Measurements from ENCODE around the gene SSH2.
A peak's percentile ranks its signal among the peaks of the same experiment; 100 is the strongest.

Gene SSH2

DNA sequence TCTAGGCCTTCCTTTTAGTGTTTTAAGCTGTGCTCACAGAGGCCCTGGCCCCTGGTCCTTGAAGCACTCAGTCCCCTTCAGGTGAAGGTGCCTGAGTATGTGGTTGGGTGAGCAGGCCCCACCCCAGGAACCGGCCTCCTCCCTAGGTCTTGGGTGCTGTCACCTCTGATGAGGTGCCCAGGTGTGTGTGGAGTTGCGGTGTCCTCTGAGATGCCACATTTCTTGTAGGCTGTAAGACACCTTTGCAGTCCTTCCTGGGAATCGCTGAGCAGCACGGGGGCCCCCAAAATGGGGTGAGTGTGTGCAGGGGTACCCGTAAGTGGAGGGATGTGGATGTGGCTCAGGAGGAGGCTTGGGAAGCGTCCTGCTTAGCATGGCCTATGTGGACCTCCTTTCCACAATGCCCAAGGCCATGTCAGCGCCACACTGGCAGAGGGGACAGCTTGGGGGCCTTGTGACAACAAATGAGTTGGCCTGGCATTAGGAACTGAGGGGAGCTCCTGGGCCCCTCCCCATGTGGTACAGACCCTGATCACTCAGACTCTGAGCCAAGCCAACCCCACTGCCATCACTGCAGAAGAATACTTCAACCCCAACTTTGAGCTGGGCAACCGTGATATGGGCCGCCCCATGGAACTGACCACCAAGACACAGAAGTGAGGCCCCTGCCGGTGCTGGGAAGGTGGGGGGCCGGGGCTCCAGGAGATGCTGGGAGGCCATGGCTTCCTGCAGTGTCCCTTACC lies 318.5 kb downstream of the SSH2 start:
- no peak for DNase-seq (ENCODE audit: low read depth)

DNA sequence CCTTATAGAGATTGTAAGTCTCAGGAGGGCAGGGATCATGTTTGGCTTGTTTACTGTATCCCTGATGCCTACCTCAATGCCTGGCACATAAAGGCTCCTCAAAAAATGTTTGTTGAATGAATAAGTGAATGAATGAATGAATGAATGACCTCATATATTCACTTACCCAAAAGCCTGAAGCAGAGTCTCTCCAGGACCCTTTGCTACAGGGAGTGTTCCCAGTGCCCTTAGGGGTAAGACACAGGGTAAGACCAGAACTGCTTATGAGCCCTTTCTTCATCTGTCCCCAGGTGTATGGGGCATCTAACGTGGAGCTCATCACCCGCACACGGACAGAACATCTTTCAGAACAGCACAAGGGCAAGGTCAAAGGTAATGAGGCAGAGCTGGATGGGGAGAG lies 319.6 kb downstream of the SSH2 start:
- no peak for DNase-seq (ENCODE audit: low read depth)

DNA sequence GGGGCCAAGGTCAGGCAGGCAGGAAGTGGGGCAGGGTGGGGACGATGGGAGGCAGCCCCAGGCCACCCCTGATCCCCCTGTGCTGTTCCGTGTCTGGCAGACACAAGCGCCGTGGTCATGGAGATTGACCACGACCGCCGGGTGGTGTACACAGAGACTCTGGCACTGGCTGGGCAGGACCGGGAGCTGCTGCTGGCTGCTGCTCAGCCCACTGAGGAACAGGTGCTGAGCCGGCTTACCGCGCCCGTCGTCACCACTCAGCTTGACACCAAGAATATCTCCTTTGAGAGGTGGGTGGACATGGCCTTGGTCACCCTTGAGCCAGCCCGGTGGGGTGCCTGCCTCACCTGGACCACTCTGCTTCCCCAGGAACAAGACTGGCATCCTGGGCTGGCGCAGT lies 321.0 kb downstream of the SSH2 start:
- DNase-seq (ENCODE audit: low read depth): no peak

DNA sequence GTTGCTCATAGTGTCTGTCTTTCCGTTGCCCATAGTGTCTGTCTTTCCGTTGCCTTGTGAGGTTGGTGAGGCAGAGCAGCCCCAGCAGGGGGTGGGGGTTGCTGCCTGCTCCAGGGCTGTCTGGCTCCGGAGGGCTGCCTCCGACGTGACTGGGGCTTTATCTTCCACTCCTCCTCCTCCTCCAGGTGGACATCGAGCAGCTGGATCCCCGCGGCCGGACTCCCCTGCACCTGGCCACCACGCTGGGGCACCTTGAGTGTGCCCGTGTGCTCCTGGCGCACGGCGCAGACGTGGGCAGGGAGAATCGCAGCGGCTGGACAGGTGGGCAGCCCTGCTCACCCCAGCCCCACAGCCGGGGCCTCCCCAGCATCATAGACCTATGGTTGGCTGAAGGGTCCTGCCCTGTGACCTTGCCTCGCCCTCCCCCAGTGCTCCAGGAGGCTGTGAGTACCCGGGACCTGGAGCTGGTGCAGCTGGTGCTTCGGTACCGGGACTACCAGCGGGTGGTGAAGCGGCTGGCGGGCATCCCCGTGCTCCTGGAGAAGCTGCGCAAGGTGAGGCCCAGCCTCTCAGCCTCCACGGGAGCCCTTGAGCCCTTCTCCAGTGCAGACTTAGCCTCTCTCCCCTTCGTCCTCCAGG lies 322.4 kb downstream of the SSH2 start:
- no peak for DNase-seq (ENCODE audit: low read depth)

DNA sequence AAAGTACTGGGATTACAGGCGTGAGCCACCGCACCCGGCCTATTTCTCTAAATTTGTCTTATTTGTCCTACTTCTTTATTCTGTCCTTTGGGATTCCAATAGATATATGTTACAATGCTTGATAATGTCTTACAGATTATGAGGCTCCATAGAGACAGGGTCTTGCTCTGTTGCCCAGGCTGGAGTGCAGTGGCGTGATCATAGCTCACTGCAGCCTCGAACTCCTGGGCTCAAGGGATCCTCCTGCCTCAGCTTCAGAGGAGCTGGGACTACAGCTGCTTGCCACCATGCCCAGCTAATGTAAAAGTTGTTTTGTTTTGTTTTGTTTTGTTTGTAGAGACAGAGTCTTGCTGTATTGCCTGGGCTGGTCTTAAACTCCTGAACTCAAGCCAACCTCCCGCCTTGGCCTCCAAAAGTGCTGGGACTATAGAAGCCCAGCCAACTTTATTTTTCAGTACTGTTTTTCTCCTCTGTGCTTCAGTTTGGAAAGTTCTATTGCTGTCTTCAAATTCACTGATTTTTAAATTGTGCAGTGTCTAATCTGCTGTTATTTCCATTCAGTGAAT lies 326.8 kb downstream of the SSH2 start:
- no peak for DNase-seq (ENCODE audit: low read depth)

DNA sequence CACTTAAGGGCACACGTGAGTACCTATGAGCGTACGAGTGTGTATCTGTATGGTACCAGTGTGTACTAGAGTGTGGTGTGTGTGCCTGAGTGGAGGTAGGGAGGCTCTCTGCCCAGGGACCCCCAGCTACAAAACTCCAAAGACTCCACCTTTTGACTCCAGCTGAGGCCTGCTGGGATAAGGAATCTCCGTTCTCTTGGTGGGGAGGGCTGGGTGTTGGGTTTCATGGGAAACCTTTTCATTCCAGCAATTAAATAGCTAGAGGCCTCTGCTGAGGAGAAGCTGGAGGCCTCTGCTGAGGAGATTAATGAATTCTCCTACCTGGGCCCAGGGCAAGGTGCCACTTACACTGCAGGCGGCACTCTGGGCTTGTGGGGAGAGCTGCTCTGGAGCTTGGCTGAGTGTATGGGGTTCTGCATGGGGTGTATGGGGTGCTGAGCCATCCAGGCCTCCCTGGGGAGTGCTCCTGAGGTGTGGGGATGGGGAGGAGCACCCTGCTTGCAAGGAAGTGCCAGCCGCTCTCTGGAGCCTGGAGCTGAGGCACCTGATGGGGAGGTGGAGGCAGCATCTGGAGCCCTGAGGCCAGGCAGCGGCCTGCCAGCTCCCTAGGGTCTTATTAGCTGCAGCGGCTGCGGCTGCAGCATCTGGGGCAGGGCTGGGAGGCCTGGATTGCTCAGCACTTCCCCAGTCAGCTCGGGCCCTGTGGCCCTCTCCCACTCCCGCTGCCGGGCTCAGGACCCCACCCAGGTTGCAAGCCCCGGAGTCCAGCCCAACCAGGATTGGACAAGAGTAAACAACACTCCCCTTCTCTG lies 332.5 kb downstream of the SSH2 start:
- no peak for DNase-seq (ENCODE audit: low read depth)

DNA sequence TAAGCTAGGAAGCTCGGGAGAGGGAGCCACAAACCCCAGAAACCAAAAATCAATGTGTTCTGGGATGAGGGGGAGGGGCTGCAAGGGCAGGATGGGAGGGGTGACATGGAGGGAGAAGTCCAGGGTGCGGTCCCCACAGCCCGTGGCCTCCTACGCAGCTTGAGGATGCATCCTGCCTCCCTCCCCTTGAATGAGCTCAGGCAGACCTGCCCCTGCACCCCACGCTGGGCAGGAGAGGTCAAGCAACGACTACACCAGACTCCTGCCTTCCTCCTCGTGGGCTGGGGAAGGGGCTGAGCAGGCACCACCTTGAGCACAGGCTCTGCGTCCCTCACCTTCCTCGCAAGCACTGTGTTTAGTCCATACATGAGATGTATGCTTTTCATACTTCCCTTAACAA lies 333.2 kb downstream of the SSH2 start:
- no peak for DNase-seq (ENCODE audit: low read depth)

DNA sequence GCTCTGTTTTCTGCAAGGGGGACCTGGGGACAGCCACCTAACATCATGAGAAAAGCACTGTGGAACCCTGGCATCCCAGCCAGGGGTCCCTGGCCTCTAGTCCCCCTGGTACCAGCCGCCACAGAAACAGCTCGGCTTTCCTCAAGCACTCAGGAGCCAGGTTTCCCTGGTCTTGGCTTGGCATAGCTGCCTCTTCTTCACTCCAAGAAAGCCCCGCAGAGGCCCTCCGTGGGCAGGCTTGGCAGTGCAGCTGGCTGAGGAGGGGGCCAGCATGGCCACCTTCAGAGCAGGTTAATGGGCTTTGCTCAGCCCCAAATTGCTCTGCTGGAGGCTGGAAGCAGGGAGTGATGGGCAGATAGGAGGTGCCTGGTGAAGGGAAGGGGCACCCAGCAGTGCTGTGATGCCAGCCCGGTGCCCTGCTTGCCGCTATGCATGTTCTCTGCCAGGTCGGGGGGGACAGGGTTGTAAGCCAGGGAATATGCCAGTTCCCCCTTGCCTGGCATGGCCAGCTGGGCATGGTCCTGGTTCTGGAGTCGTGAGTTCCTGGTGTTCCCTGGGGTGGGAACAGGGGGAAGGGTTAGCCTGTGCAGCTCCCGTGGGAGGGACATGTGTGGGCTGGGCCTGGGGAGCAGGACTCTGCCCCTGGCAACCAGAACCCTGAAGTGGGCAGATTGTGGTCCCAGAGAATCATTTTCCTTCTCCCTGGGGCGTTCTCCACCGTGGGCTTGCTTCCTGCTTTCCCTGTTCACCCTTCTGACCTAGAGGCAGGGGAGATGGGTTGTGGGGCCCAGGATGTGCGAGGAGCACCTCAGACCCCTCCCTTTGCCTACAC lies 333.9 kb downstream of the SSH2 start:
- no peak for DNase-seq (ENCODE audit: low read depth)

DNA sequence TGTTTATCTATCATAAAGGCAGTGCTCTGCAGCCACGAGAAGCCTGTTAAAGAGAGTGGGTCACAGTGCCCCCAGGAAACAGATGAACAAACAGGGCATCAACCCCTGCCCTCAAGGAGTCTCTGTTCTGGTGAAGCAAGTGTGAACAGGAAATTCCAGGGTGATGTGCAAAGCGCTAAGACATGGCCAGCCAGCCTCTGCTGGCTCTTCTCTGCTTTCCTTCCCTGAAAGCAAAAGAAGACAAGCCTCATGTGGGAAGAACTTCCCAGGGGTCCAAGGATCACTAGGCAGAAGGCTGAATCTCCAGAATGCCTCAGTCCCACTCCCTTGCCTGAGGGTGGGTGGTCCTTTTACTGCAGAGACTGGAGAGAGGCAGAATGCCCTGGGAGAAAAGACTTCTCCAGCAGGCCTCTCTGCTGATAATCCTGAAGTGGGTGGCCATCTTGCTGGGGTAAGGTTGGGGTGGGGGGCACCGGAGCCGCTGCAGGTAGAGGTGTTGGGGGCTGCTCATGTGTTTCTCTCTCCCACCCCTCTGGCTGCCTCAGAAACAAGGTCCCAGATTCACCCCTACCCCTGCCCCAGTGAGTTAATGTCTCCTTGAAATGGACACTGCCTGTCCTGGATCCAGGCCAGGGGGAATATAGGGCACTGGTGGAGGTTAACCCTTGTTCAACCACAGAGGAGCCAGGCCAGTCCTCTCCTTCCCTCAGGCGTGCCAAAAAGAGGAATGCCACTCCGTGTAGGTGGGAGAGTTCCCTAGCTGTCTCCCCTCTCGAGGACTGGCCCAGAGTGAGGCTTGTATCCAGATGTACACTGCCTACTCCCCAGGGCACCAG lies 334.7 kb downstream of the SSH2 start:
- DNase-seq (ENCODE audit: low read depth): no peak

DNA sequence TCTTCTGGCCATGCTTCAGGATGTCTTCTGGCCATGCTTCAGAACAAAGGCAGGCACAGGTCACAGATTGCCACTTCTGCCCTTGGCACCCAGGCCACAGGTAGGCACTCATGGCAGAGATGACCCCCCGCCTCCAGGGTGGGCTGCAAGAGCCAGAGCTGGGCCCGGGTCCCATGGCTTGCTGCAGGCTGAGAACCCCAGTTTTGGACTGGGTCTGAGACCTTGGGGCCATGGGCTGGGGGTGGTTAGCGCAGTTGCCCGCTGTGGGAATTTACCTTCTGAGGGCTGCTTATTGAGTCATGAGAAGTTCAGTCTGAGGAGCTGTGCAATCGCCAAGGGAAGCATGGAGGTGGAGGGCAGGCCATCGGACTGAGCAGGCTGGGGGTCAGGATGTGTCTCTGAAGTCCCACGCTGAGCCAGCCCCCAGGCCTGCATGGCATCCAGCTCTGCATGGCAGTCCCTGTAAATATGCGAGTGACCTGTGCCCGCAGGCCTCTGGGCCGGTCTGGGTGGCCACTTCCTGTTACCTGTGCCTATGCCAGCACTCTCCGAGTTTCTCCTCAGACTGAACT lies 335.4 kb downstream of the SSH2 start:
- DNase-seq (ENCODE audit: low read depth): no peak

DNA sequence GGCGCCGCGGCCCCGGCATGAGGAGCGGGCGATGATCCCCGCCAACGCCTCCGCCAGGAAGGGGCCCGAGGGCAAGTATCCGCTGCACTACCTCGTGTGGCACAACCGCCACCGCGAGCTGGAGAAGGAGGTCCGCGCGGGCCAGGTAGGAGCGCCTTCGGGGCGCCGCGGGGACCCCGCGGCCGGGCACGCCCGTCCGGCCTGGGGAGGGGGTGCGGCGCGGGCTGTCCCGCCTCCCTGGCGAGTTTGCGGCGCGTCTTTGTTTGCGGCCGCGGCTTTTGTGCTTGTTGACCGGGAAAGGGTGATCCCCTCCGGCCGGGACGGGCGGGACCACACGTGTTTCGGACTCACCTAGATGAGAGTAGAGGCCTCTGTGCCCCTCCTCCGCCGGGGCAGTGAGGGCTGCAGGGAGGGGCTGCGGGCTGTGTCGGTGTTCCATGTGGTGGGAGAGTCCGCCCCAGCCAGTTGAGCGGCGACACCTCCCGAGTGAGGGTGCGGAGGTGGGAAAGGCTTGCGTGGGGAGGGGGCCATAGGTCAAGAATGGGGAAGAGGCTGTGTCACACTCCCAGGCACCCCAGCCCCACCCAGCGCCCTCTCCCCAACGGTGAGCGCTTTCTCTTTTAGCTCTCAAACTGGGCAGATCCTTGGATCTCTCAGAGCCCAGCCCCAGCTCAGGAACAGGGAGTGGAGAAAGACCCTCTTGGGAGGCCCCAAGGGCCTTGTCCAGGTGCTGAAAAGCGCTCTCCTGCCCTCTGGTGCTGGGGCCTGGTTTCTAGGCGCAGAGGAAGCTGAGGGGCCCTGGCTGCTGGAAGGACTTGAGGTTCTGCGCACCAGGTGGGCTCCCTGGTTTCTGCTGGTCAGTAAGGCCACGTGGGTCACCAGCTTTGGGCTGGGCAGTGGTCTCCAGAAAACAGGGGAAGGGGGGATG lies 336.2 kb downstream of the SSH2 start:
- no peak for DNase-seq (ENCODE audit: low read depth)

DNA sequence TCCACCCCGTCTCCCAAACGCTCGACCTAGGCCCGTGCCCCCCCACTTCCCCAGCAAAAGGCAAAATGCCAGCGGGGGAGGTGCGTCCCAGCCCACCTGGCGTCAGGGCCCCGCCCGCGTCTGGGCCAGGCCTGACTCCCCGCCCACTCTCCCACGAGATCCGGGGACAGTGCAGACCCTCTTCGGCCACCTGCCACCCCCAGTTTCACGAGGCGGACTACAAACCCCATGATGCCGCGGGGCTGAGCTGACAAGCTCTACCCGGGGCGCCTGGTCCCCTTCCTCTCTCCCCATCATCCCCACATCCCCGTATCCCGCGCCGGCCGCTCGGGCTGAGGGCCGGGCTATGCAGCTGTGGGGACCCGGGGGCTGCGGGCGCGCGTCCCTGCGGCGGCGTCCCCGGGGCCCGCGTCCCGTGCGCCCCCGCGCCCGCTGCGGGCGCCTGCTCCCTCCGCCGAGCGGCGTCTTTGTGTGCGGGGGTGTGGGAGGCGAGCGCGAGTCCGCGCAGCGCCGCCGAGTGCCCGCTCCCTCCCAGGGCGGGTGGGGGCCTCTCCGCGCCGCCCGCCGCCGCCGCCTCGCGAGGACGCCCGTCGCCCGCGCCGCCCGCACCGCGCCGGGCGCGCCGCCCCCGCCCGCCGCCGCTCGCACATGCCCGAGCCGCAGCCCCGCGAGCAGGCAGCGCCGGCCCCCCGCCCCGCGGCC lies 337.0 kb downstream of the SSH2 start, which contains the start of gene ANKRD13B:
TSS of gene ANKRD13B (plus strand) at position 283 of the 702 bp plus-strand sequence. CDS start 490 bp downstream, outside the sequence.
- no peak for DNase-seq (ENCODE audit: low read depth)

DNA sequence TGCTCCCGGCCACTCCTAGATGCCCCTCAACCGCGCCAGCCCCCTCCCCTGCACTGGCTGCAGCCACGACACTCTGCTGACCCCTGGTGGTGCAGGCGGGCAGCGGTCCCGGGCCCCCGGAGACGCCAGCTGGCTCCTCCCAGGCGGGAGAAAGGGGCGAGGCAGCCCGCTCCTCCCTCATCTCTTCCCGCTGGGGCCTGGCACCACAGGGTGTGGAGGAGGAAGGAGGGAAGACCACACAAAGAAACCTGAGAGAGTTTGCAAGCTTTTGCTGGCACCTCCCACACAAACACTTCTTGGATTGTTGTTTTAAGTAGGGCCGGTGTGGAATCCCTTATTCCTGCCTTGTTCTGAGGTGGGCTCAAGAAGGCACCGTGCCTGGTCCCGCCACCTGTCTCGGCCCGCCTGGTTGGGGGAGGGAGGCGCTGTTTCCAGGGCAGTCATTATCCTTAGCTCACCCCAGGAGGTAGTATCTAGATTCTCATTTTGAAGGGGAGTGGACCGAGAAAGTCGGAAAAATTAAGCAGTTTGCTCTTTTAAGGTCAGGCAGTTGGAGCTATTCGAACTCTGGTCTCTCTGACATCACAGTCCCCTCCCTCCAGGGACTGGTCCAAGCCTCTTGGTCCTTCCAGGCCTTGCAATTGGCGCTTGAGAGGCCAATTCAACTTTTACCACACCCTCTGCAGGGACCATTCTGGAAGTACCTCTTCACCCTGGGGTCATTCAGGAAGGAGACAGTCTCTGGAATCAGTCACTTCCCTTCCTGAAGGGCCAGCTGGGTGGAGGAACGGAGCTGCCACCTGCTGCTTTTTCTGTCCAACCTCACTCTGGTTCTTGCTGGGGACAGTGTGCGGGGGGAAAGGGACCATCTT lies 338.1 kb downstream of the SSH2 start:
- DNase-seq (ENCODE audit: low read depth): peak; percentile 68

DNA sequence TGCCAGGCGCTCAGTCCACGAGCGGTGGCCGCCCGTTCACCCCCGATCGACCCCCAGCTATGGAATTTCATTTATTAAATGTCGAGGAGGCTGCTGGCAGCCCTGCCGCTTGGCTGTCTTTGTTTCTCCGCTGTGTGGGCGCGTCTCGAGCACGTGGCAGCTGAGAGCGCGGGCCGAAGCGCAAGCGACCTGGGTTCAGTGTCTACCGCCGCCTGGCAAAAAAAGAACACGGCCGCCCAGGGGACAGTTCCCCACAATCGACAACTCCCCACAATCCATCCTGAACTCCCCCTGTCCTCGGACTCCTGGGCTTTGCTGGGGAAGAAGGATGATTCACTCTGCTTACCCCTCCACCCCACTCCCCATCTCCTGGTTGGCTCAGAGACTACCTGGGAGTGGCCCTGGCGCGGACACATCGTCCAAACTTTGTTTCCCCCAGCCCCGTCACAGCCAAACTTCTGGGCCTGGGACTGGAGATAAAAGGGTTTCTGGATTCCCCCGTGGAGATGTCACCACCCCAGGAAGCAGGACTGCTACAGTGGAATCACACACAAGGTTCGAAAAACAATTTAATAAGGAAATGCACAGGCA lies 338.8 kb downstream of the SSH2 start:
- no peak for DNase-seq (ENCODE audit: low read depth)

DNA sequence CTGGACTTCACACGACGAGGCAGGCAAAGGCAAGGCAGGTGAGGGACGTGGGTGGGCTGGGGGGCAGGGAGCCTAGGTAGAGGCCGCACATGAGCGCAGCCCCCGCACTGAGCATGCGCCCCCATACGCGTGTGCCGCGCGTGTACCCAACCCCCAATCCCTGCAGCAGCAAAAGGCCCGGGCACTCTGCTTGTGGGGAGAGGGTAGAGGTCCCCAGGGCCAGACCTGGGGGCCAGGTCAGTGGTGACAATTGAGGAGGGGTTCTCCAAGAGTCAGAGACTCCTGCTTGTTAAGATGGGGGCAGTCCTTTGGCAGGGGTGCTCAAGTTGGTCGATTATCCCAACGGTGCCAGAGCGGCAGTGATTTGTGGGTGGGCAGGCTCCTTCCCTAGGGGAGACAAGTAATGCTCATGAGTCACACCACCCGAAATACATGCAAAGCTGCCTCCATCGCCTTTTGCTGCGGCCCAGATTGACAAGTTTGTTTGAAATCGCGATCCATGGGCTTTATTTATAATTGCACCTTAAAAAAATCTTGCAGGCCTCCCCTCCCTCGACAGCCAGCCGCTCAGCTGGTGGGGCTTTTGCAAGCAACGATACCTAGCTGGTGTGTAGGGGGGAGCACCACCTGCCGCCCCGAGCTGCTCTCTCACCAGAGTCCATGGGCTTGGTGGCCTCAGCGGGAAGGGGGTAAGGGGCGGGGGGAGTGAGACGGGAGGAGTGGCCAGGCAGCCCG lies 339.4 kb downstream of the SSH2 start:
- no peak for DNase-seq (ENCODE audit: low read depth)

Data from stimulated activated CD4-positive, alpha-beta T cell treated with anti-CD3 and anti-CD28 coated beads, Interleukin-2, amount 100 ng/mL, for 4 hours (primary cell).